ENCODE measurements around the gene TPSG1. TPM values are rescaled to one million over a fixed set of nuclear protein-coding genes. Genes with fewer than 3 reads are reported as not detected.

Gene TPSG1
- total and polyA plus RNA-seq, 2 experiments from 2014 or later: not detected

DNA sequence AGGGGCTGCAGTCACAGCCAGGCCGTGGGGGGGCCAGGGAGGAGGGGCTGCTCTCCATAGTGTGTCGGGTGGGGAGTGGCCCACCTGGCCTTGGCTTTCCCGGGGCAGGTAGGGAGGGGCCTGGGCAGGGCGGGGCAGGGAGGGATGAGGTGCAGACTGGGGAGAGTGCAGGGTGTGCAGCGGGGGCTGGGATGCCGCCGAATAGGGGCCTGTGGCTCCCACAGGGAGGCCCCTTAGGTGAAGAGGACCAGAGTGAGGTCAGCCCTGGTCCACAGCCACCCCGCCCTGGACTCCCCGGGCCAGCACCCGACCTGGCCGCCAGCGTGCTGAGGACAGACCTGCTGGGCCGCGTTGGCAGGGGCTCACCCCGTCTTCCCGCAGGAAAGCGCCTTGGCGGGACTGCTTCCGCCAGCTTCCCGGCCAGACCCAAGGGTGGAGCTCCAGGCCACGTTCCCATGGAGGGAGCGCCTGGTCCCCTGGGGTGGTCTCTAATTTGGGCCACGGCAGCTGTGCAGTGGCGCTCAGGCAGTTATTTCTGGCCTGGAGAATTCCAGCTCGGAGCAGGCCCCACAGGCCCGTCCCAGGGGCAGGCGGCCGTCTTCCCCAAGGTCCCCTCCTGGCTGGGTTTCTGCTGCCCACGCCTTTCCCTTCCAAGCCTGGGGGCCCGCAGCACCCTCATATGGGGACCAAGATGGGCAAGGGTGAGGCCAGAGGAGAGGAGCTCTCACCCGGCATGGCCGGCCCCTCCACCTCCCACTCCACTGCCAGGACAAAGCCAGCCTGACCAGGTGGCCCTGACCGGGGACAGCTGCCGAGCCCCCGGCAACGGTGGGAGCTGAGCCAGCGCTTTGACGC, 44.3 kb downstream of the TPSG1 start:
- H3F3A ChIP-seq (ENCODE audit: insufficient read depth): no peaks in the 10 kb centered on the region
- DNase-seq: no peak
- H3K9me3 ChIP-seq (ENCODE audit: low read depth): no peaks in the 10 kb centered on the region
- no peaks in the 10 kb centered on the region for H3K9me2 ChIP-seq (ENCODE audit: insufficient read depth)
- in situ Hi-C loops (cut with MboI): no loop called here
- H4K20me1 ChIP-seq (ENCODE audit: insufficient read depth): no peaks in the 10 kb centered on the region
- no peak overlapping the region for H3K4me3 ChIP-seq
- 63 to 64% methylated on average over 33 to 37 of the region's 38 CpGs for WGBS, 2 experiments (ENCODE audit: low coverage in 1 of 2, low lambda C conversion rate in 2 of 2, missing lambda C conversion rate in 2 of 2)
- H3K4me1 ChIP-seq (ENCODE audit: insufficient read depth): no peaks in the 10 kb centered on the region
- H3K4me2 ChIP-seq (ENCODE audit: unreplicated experiment): no peak overlapping the region
- no peak overlapping the region for H3K9ac ChIP-seq
- no peak overlapping the region for H3K27ac ChIP-seq
- no peak overlapping the region for H2AFZ ChIP-seq
- no peaks in the 10 kb centered on the region for H3K27me3 ChIP-seq (replicated peaks; ENCODE audit: insufficient read depth)
- H3K79me2 ChIP-seq (ENCODE audit: insufficient read depth): no peaks in the 10 kb centered on the region
- TF ChIP-seq EZH2 (IDR thresholded peaks at IDR 0.05; ENCODE audit: insufficient read depth, poor library complexity, severe bottlenecking): no peak
- no peak for TF ChIP-seq EZH2phosphoT487 (IDR thresholded peaks at IDR 0.05; ENCODE audit: insufficient read depth, low read depth)
- no peaks in the 10 kb centered on the region for H3K36me3 ChIP-seq (ENCODE audit: low read depth)

DNA sequence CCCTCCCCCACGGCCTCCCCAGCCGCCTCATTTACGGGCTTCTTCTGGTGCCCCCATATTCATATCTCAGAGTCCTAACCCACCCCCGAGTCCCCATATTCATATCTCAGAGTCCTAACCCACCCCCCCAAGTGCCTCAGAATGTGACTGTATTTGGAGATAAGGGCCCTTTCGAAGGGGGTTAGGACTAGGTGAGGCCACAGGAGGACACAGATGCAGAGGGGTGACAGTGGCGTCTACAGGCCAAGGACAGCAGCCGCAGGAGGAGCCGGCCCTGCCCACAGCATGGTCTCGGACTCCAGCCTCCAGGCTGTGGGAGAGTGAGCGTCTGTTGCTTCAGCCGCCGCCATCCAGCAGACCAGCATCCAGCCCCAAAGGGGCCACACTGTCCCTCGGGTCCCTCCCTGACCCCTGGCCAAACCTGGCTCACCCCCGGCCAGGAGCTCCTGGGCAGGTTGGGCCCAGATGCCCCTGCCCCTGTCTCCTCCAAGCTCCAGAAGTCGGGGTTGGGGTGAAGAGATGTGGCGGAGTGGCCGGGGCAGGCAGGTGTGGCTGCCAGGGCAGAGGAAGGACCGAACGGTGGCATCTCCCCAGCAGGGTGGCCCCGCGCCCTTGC, 46.7 kb downstream of the TPSG1 start:
- Histone ChIP-seq H3K4me1 (ENCODE audit: insufficient read depth) (no peaks in the 10 kb centered on the region), H3K9me3 (ENCODE audit: low read depth) (no peaks in the 10 kb centered on the region), H4K20me1 (ENCODE audit: insufficient read depth) (no peaks in the 10 kb centered on the region), H3K79me2 (ENCODE audit: insufficient read depth) (no peaks in the 10 kb centered on the region), H3K4me3 (no peak overlapping the region), H2AFZ (no peak overlapping the region), H3K36me3 (ENCODE audit: low read depth) (no peaks in the 10 kb centered on the region), H3K27ac (no peak overlapping the region), H3F3A (ENCODE audit: insufficient read depth) (no peaks in the 10 kb centered on the region), H3K9ac (no peak overlapping the region), H3K9me2 (ENCODE audit: insufficient read depth) (no peaks in the 10 kb centered on the region), H3K27me3 (replicated peaks; ENCODE audit: insufficient read depth) (no peaks in the 10 kb centered on the region), H3K4me2 (ENCODE audit: unreplicated experiment) (no peak overlapping the region)
- no peak for TF ChIP-seq EZH2phosphoT487 (IDR thresholded peaks at IDR 0.05; ENCODE audit: insufficient read depth, low read depth)
- no peak for TF ChIP-seq EZH2 (IDR thresholded peaks at IDR 0.05; ENCODE audit: insufficient read depth, poor library complexity, severe bottlenecking)
- 76 to 84% methylated on average over 14 to 21 of the region's 21 CpGs for WGBS, 2 experiments (ENCODE audit: low coverage in 1 of 2, low lambda C conversion rate in 2 of 2, missing lambda C conversion rate in 2 of 2)
- no peak for DNase-seq
- in situ Hi-C loops (cut with MboI): no loop called here

GRCh38 chr16:1177750-1178149, 47.3 kb downstream of the TPSG1 start:
- Histone ChIP-seq H3K27me3 (replicated peaks; ENCODE audit: insufficient read depth) (no peaks in the 10 kb centered on the region), H3K9ac (no peak overlapping the region)
- WGBS, 2 experiments (ENCODE audit: low coverage in 1 of 2, low lambda C conversion rate in 2 of 2, missing lambda C conversion rate in 2 of 2): 67% methylated on average over 13 of the region's 13 CpGs; no CpG with 5 or more reads in 1 of the 2 experiments

DNA sequence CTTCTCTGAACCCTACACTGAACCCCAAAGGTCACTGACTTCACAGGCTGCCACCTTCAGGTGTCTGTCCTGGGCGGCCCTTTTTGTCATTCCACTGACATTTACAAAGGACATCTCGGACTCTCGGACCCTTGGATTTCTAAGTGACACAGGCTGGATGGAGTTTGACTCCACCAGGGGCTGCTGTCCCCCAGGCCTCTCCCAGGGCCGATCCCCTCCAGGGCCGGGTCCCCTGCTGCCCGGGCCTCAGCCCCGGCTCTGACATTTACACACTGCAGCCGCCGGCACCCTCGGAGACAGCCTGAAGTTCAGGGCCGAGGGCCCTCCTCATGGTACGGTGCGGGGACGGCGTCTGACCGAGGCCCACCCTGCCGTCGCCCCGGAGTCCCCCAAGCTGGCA, 48.0 kb downstream of the TPSG1 start:
- WGBS, 2 experiments (ENCODE audit: low coverage in 1 of 2, low lambda C conversion rate in 2 of 2, missing lambda C conversion rate in 2 of 2): 63 to 67% methylated on average over 19 of the region's 19 CpGs
- H3K9ac ChIP-seq: no peak overlapping the region
- H3K4me2 ChIP-seq (ENCODE audit: unreplicated experiment): no peak overlapping the region
- no peaks in the 10 kb centered on the region for H3K79me2 ChIP-seq (ENCODE audit: insufficient read depth)
- H2AFZ ChIP-seq: no peak overlapping the region
- H3K27me3 ChIP-seq (replicated peaks; ENCODE audit: insufficient read depth): no peaks in the 10 kb centered on the region
- in situ Hi-C loops (cut with MboI): no loop called here
- H3K36me3 ChIP-seq (ENCODE audit: low read depth): no peaks in the 10 kb centered on the region
- no peaks in the 10 kb centered on the region for H3K9me2 ChIP-seq (ENCODE audit: insufficient read depth)
- no peaks in the 10 kb centered on the region for H3K4me1 ChIP-seq (ENCODE audit: insufficient read depth)
- H3K27ac ChIP-seq: no peak overlapping the region
- TF ChIP-seq EZH2 (IDR thresholded peaks at IDR 0.05; ENCODE audit: insufficient read depth, poor library complexity, severe bottlenecking): no peak
- TF ChIP-seq EZH2phosphoT487 (IDR thresholded peaks at IDR 0.05; ENCODE audit: insufficient read depth, low read depth): no peak
- no peaks in the 10 kb centered on the region for H4K20me1 ChIP-seq (ENCODE audit: insufficient read depth)
- H3F3A ChIP-seq (ENCODE audit: insufficient read depth): no peaks in the 10 kb centered on the region
- no peak for DNase-seq
- H3K4me3 ChIP-seq: no peak overlapping the region
- H3K9me3 ChIP-seq (ENCODE audit: low read depth): no peaks in the 10 kb centered on the region

More at GRCh38 chr16:1177750-1178149, 47.3 kb downstream of the TPSG1 start:
- Histone ChIP-seq H3K4me1 (ENCODE audit: insufficient read depth) (no peaks in the 10 kb centered on the region), H3K79me2 (ENCODE audit: insufficient read depth) (no peaks in the 10 kb centered on the region), H3K4me3 (no peak overlapping the region), H3F3A (ENCODE audit: insufficient read depth) (no peaks in the 10 kb centered on the region), H3K4me2 (ENCODE audit: unreplicated experiment) (no peak overlapping the region), H4K20me1 (ENCODE audit: insufficient read depth) (no peaks in the 10 kb centered on the region), H2AFZ (no peak overlapping the region), H3K9me2 (ENCODE audit: insufficient read depth) (no peaks in the 10 kb centered on the region), H3K27ac (no peak overlapping the region), H3K36me3 (ENCODE audit: low read depth) (no peaks in the 10 kb centered on the region), H3K9me3 (ENCODE audit: low read depth) (no peaks in the 10 kb centered on the region)
- in situ Hi-C loops (cut with MboI): no loop called here
- TF ChIP-seq EZH2 (IDR thresholded peaks at IDR 0.05; ENCODE audit: insufficient read depth, poor library complexity, severe bottlenecking) (no peak), EZH2phosphoT487 (IDR thresholded peaks at IDR 0.05; ENCODE audit: insufficient read depth, low read depth) (no peak)
- no peak for DNase-seq

All from GM23248 (cell line).